ENCODE measurements around the gene SHISAL2A.

DNA sequence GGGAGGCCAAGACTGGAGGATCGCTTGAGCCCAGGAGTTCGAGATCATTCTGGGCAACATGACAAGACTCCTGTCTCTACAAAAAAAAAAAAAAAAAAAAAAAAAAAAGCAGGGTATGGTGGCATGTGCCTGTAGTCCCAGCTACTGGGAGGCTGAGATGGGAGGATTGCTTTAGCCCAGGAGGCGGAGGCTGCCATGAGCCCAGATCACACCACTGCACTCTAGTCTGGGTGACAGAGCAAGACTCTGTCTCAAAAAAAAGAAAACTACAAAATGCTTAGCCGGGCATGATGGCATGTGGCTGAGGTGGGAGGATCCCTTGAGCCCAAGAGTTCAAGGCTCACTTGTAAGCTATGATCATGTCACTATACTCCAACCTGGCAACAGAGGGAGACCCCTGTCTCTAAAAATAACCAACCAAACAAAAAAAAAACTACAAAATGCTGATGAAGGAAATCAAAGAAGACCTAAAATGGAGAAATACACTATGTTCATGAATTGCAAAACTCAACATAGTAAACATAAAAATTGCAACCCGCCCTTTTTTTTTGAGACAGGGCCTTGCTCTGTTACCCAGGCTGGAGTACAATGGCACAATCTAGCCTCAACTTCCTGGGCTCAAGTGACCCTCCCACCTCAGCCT is 20.4 kb downstream of the SHISAL2A start:
- TF ChIP-seq POLR2A (IDR thresholded peaks at IDR 0.05), result no peak
- TF ChIP-seq, protein P1, sequence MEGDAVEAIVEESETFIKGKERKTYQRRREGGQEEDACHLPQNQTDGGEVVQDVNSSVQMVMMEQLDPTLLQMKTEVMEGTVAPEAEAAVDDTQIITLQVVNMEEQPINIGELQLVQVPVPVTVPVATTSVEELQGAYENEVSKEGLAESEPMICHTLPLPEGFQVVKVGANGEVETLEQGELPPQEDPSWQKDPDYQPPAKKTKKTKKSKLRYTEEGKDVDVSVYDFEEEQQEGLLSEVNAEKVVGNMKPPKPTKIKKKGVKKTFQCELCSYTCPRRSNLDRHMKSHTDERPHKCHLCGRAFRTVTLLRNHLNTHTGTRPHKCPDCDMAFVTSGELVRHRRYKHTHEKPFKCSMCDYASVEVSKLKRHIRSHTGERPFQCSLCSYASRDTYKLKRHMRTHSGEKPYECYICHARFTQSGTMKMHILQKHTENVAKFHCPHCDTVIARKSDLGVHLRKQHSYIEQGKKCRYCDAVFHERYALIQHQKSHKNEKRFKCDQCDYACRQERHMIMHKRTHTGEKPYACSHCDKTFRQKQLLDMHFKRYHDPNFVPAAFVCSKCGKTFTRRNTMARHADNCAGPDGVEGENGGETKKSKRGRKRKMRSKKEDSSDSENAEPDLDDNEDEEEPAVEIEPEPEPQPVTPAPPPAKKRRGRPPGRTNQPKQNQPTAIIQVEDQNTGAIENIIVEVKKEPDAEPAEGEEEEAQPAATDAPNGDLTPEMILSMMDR (IDR thresholded peaks at IDR 0.05), result no peak
